ENCODE measurements around the gene OR6T1. TPM values are rescaled to one million over a fixed set of nuclear protein-coding genes. Genes with fewer than 3 reads are reported as not detected.

The OR6T1 gene
- total RNA-seq, 1 experiment from 2014 or later = not detected

- Histone ChIP-seq H3K36me3 (ENCODE audit: low read depth) (no peaks in the 10 kb centered on the region), H3K9me3 (ENCODE audit: insufficient read depth, low read depth) (no peaks in the 10 kb centered on the region), H3F3A (ENCODE audit: insufficient read depth, low read depth) (no peaks in the 10 kb centered on the region), H3K27ac (no peak overlapping the region), H4K20me1 (ENCODE audit: insufficient read depth) (0 out of 2 replicates have a peak, but pooled peaks cover 3% of the 10 kb centered on the region), H3K27me3 (ENCODE audit: insufficient read depth, low read depth) (0 out of 2 replicates have a peak, but pooled peaks cover 19% of the 10 kb centered on the region), H3K79me2 (ENCODE audit: low read depth) (no peaks in the 10 kb centered on the region), H3K4me2 (no peak overlapping the region), H3K4me1 (replicated peaks; ENCODE audit: insufficient read depth) (no peaks in the 10 kb centered on the region), H2AFZ (no peak overlapping the region), H3K9me2 (ENCODE audit: insufficient read depth) (no peaks in the 10 kb centered on the region), H3K4me3 (no peak overlapping the region)
- intact Hi-C loops (cut with micrococcal nuclease; ENCODE audit: unreplicated experiment) = no loop called here
- CTCF ChIA-PET = no interaction called here
- TF ChIP-seq CTCF (conservative IDR thresholded peaks at IDR 0.05) = no peak
- TF ChIP-seq EZH2 (IDR thresholded peaks at IDR 0.05; ENCODE audit: low read depth) = no peak
- no peak for DNase-seq
- BruUV-seq (replicated peaks) = no TSS peak
- POLR2A ChIA-PET (ENCODE audit: unreplicated experiment) = no interaction called here
These were observed 43.8 kb downstream of the OR6T1 start for GRCh38 chr11:123899792-123900191.

Other genes starting within 250 kb of the OR6T1 start
- 7.0 and 7.4 TPM in 2 replicates for gene ZNF202, start 202.2 kb downstream of the OR6T1 start, total RNA-seq (2021)
- not detected in 2 replicates for gene OR6X1, start 189.3 kb downstream of the OR6T1 start, total RNA-seq (2021)
- not detected in 2 replicates for gene OR6M1, start 137.5 kb downstream of the OR6T1 start, total RNA-seq (2021)
- not detected in 2 replicates for gene TMEM225, start 58.2 kb downstream of the OR6T1 start, total RNA-seq (2021)
- not detected in 2 replicates for gene OR8D4, start 41.7 kb downstream of the OR6T1 start, total RNA-seq (2021)
- not detected in 2 replicates for gene OR4D5, start 4.2 kb downstream of the OR6T1 start, total RNA-seq (2021)
- gene OR10S1, start 33.9 kb upstream of the OR6T1 start, total RNA-seq (2021) = not detected in 2 replicates
- gene OR10G6, start 51.3 kb upstream of the OR6T1 start, total RNA-seq (2021) = not detected in 2 replicates
- not detected in 2 replicates for gene OR10G4, start 69.2 kb upstream of the OR6T1 start, total RNA-seq (2021)
- gene OR10G9, start 79.2 kb upstream of the OR6T1 start, total RNA-seq (2021) = not detected in 2 replicates
- gene OR10G8, start 83.0 kb upstream of the OR6T1 start, total RNA-seq (2021) = not detected in 2 replicates
- not detected in 2 replicates for gene OR10G7, start 97.5 kb upstream of the OR6T1 start, total RNA-seq (2021)
- 1.9 and 2.7 TPM in 2 replicates for gene VWA5A, start 171.6 kb upstream of the OR6T1 start, total RNA-seq (2021)
- not detected in 2 replicates for gene OR10D3, start 239.5 kb upstream of the OR6T1 start, total RNA-seq (2021)

All from PC-9 (cell line).